ENCODE data around the gene SETBP1. TPM values are rescaled to one million over a fixed set of nuclear protein-coding genes. Genes with fewer than 3 reads are reported as not detected.

The SETBP1 gene
- total and polyA plus RNA-seq, 2 donors from 2014 or later, result 2.7 to 71.7 TPM

DNA sequence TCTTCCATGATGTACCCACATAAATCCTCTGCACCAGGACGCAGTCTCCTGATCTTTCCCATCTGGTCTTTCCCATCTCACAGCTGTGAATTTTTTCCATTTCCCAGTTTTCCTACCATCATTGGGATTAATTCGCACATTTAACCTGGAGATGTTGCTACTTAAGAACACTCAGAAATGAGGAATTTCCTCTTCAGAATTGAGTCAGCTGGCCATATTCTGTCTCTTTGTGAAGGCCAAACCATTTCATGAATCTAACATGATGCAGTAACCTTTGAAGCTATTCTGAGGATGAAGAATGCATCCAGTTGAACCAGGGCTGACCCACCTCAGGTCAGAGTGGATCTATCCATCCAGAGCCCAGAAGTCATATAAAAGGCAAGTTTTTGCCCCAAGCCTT, 326.8 kb downstream of the SETBP1 start:
- peaks cover 0 to 3% (median 2%) of the 10 kb centered on the region in 3 donors for H3K36me3 ChIP-seq (ENCODE audit: control insufficient read depth in 2 of 3, insufficient read depth in 3 of 3, low read length in 3 of 3)
- DNase-seq (no peak), FAIRE-seq (no peak)
- no peak overlapping the region for H3K4me3 ChIP-seq (ENCODE audit: low read length in 3 of 3)
- intact Hi-C loops (cut with DNase I), result no loop called here
- H3K9ac ChIP-seq (ENCODE audit: low read length in 3 of 3), result no peak overlapping the region
- H3K27ac ChIP-seq (ENCODE audit: low read depth in 2 of 2, low read length in 2 of 2), result no peak overlapping the region
- no peaks in the 10 kb centered on the region for H3K9me3 ChIP-seq (ENCODE audit: control insufficient read depth in 2 of 3, insufficient read depth in 1 of 3, low read length in 3 of 3)
- peaks cover 2 to 5% (median 3%) of the 10 kb centered on the region in 3 donors for H3K4me1 ChIP-seq (ENCODE audit: control insufficient read depth in 2 of 3, insufficient read depth in 2 of 3, low read depth in 1 of 3, low read length in 3 of 3)
- no peaks in the 10 kb centered on the region for H3K27me3 ChIP-seq (ENCODE audit: control insufficient read depth, insufficient read depth, low read length)
- TF ChIP-seq, protein P1, sequence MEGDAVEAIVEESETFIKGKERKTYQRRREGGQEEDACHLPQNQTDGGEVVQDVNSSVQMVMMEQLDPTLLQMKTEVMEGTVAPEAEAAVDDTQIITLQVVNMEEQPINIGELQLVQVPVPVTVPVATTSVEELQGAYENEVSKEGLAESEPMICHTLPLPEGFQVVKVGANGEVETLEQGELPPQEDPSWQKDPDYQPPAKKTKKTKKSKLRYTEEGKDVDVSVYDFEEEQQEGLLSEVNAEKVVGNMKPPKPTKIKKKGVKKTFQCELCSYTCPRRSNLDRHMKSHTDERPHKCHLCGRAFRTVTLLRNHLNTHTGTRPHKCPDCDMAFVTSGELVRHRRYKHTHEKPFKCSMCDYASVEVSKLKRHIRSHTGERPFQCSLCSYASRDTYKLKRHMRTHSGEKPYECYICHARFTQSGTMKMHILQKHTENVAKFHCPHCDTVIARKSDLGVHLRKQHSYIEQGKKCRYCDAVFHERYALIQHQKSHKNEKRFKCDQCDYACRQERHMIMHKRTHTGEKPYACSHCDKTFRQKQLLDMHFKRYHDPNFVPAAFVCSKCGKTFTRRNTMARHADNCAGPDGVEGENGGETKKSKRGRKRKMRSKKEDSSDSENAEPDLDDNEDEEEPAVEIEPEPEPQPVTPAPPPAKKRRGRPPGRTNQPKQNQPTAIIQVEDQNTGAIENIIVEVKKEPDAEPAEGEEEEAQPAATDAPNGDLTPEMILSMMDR (IDR thresholded peaks at IDR 0.05; ENCODE audit: borderline replicate concordance, extremely low read depth, insufficient read depth), result no peak

DNA sequence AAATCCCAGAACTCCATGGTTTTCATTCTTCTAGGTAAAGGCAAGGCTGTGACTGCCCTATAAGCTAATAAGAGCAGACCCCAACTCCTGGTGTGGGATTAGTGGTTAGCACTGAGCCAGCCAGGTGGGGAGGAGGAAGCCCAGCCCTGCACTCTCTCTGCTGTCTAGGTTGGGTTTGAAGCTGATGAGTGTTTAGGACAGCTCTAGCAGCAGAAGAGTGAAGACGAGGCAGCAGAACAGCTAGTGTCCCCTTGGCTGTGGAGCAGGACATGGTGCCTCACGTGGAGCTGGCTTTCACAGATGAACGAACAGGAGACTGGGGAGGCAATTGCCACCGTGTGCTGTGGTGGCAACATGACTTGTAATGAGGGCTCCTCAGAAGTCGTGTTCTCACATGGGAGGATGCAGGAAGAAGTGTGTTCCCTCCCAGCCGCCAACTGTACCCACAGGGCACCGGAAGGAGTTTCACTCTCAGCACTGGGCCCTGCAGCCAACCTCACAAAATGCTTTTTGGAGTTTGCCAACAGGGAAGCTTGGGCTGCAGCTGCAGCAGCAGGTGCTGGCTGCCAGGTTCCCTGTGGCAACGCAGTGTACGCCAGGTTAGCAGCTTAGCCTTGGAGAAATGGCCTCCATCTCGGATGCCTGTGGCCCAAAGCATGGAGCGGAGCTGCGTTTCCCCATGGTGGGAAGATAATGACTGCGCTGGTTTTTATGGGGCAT, 328.2 kb downstream of the SETBP1 start:
- H3K4me1 ChIP-seq (ENCODE audit: control insufficient read depth in 2 of 3, insufficient read depth in 2 of 3, low read depth in 1 of 3, low read length in 3 of 3), result peaks cover 4 to 6% (median 5%) of the 10 kb centered on the region in 3 donors
- FAIRE-seq, result no peak

DNA sequence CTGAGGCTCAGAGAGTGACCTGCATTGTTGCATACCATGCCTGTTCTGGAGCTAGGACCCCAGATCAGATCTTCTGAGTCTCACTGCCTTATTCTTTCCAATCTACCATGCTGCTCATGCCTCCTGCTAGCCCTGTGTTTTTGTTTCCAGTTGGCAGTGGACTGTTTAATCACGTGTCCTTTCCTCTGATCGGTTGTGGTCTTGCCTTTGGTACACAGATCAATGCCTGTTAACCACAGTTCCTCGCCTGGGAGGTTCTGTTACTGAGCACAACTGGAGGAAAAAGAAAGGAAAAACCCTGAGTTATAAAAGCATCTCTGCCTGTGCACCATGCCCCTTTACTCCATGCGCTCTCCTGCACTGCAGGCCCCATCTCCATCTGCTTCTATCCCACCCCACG, 329.1 kb downstream of the SETBP1 start:
- Histone ChIP-seq H3K4me1 (ENCODE audit: control insufficient read depth in 2 of 3, insufficient read depth in 2 of 3, low read depth in 1 of 3, low read length in 3 of 3) (peaks cover 7 to 13% (median 10%) of the 10 kb centered on the region in 3 donors), H3K36me3 (ENCODE audit: control insufficient read depth in 2 of 3, insufficient read depth in 3 of 3, low read length in 3 of 3) (peaks cover 0 to 3% (median 0%) of the 10 kb centered on the region in 3 donors), H3K4me3 (ENCODE audit: low read length in 3 of 3) (no peak overlapping the region), H3K9ac (ENCODE audit: low read length in 3 of 3) (no peak overlapping the region), H3K27me3 (ENCODE audit: control insufficient read depth, insufficient read depth, low read length) (no peaks in the 10 kb centered on the region), H3K27ac (ENCODE audit: low read depth in 2 of 2, low read length in 2 of 2) (no peak overlapping the region), H3K9me3 (ENCODE audit: control insufficient read depth in 2 of 3, insufficient read depth in 1 of 3, low read length in 3 of 3) (no peaks in the 10 kb centered on the region)
- FAIRE-seq (no peak), DNase-seq (no peak)
- TF ChIP-seq, protein P1 (IDR thresholded peaks at IDR 0.05; ENCODE audit: borderline replicate concordance, extremely low read depth, insufficient read depth), result no peak
- intact Hi-C loops (cut with DNase I), result no loop called here

More for the DNA sequence above, 328.2 kb downstream of the SETBP1 start:
- Histone ChIP-seq H3K27ac (ENCODE audit: low read depth in 2 of 2, low read length in 2 of 2) (no peak overlapping the region), H3K27me3 (ENCODE audit: control insufficient read depth, insufficient read depth, low read length) (no peaks in the 10 kb centered on the region), H3K9me3 (ENCODE audit: control insufficient read depth in 2 of 3, insufficient read depth in 1 of 3, low read length in 3 of 3) (no peaks in the 10 kb centered on the region), H3K9ac (ENCODE audit: low read length in 3 of 3) (no peak overlapping the region), H3K36me3 (ENCODE audit: control insufficient read depth in 2 of 3, insufficient read depth in 3 of 3, low read length in 3 of 3) (peaks cover 0 to 3% (median 2%) of the 10 kb centered on the region in 3 donors), H3K4me3 (ENCODE audit: low read length in 3 of 3) (no peak overlapping the region)
- no peak for DNase-seq
- TF ChIP-seq, protein P1 (IDR thresholded peaks at IDR 0.05; ENCODE audit: borderline replicate concordance, extremely low read depth, insufficient read depth), result no peak
- intact Hi-C loops (cut with DNase I), result no loop called here

All from kidney (tissue), 14 donors.